ENCODE measurements around the gene SLC25A51.

Gene SLC25A51

DNA sequence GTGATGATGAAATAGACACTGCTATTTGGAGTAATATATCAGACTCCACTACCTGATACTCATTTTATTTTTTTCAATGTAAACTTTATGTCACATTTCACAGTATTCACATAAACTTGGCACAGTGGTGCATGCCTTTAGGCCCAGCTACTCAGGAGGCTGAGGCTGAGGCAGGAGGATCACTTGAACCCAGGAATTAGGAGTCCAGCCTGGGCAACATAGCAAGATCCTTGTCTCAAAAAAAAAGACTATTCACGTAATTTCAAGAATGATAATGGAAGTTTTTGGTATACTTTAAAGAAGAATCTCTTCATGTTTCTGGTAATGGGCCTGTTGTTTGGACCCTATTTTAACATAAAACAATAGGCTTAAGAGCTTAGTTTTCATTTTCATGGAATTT, 47.4 kb downstream of the SLC25A51 start:
- in situ Hi-C loops (cut with HindIII; ENCODE audit: low sequenced_read_pairs) = no loop called here

- in situ Hi-C loops (cut with HindIII; ENCODE audit: low sequenced_read_pairs) = no loop called here
Measured at GRCh38 chr9:37852222-37852621, 51.7 kb downstream of the SLC25A51 start.

DNA sequence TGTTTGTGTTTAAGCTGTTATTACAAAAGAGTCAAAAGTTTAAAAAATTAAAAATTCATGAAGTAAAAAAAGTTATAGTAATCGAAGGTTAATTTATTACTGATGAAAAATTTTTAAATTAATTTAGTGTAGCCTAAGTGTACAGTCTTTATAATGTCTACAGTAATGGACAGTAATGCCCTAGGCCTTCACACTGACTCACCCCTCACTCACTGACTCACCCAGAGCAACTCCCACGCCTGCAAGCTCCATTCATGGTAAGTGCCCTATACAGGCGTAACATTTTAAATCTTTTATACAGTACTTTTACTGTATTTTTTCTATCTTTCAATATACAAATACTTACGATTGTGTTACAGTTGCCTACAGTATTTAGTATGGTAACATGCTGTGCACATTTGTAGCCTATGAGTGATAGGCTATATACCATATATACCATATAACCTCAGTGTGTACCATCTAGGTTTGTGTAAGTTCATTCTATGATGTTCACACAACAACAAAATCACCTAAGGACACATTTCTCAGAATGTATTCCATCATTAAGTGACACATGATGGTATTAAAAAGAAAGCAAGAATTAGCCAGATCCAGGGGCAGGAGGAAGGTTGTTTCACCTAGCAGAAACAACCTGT, 63.2 kb downstream of the SLC25A51 start:
- in situ Hi-C loops (cut with HindIII; ENCODE audit: low sequenced_read_pairs) = no loop called here

GRCh38 chr9:37839496-37840461, 64.1 kb downstream of the SLC25A51 start:
- in situ Hi-C loops (cut with HindIII; ENCODE audit: low sequenced_read_pairs) = no loop called here

All from endothelial cell of hepatic sinusoid (primary cell).